Measurements from ENCODE around the gene REXO4.
"Not testable (repeated sequence)": the region's sequence is repeated elsewhere in the genome, so short reads cannot be mapped to it uniquely, and the experiment has no call there.

The REXO4 gene

DNA sequence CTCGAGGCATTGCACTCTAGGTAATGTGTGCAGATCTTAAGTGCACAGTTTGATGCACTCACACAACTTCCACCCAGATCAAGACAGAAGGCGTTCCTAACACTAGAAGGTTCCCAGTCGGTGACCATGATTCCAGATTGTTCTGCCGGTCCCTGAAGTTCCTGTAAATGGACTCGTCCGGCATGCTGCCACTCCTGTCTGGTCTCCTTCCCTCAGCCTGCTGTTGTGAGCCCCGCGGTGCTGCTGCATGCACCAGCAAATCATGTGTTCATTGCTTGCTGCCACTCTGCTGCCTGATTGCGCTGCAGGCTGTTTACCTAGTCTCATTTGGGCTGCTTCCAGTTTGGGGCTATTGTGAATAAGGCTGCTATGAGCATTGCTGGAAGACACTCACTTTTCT, 30.1 kb downstream of the REXO4 start:
- no peak for DNase-seq (ENCODE audit: low read depth)

DNA sequence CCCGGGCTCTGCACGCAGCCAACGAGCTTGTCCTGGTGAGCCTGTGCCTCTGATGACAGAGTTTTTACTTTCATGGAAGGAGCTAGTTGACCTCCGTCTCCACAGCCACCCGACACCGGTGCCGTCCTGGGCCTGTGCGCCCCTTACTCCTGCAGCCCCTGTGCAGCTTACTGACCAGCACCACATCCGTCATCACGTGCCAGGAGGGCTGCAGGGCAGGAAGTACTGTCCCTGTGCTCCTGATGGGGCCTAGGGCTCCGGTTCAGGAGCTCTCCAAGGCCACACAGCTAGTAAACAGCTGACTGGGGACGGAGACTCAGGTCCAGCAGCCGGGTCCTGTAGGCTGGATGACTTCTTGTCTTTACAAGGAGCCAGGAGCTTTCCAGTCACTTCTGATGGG, 31.5 kb downstream of the REXO4 start:
- DNase-seq (ENCODE audit: low read depth) = no peak

DNA sequence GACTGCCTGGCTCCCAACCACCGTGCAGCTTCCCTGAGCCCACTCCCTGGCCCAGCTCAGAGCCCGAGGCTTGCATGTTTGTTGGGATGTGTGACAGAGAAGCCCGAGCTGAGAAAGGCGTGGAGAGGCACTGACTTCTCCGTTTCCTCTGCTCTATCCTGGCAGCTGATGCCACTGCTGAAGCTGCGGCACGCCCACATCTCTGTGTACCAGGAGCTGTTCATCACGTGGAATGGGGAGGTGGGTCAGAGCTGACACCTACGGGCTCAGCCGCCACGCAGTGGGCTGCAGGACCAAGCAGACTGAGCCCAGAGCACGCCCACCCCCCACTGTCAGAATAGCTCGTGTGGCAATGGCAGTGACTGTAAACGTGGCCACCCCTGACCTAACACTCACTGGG, 32.4 kb downstream of the REXO4 start:
- no peak for DNase-seq (ENCODE audit: low read depth)

DNA sequence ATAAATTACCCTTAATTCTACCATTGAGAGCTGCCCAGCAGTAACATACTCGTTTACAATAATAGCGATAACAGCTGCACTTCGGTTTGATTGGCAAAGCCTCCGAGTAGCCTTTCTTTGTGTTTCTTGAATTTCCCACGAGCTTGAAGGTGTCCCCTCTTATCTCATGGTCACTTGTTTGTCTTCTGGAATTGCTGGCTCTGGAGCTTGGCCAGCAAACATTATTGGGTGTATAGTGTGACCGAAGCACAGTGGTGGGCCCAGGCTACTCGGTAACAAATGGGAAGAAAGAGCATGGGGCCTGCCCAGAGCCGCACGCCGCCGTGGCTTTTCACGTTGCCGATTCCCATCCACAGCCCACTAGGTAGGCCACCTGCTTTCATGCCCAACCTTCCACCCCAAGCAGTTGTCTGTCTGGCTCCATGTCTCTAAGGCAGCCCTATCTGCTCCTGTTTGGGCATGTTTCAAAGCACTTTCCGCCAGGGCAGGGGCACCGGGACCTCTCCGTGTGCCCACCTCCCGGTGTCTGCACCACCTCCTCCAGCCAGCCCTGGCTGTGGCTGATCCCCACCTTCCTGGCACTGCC, 33.0 kb downstream of the REXO4 start:
- no peak for DNase-seq (ENCODE audit: low read depth)

DNA sequence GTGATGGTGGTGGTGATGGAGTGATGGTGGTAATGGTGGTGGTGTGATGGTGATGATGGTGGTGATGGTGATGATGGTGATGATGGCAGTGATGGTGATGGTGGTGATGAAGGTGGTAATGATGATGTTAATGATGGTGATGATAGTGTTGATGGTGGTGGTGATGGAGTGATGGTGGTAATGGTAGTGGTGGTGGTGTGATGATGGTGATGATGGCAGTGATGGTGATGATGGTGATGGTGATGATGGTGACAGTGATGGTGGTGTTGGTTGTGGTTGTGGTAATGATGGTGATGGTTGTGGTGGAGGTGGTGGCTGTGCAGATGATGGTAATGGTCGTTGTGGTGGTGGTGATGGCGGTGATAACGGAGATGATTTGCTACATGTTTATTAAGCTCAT, 34.4 kb downstream of the REXO4 start:
- DNase-seq (ENCODE audit: low read depth) = no peak

DNA sequence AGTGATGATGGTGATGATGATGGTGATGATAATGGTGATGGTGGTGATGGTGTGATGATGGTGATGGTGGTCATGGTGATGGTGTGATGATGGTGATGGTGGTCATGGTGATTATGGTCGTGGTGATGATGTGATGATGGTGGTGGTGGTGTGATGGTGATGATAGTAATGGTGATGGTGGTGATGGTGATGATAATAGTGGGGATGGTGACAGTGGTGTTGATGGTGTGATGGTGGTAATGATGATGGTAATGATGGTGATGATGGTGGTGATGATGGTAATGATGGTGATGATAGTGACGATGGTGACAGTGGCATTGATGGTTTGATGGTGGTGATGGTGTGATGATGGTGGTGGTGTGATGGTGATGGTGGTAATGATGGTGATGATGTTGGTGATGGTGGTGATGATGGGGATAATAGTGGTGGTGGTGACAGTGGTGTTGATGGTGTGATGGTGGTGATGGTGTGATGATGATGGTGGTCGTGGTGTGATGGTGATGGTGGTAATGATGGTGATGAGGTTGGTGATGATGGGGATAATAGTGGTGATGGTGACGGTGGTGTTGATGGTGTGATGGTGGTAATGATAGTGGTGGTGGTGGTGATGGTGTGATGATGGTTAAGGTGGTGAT, 35.2 kb downstream of the REXO4 start:
- no peak for DNase-seq (ENCODE audit: low read depth)

DNA sequence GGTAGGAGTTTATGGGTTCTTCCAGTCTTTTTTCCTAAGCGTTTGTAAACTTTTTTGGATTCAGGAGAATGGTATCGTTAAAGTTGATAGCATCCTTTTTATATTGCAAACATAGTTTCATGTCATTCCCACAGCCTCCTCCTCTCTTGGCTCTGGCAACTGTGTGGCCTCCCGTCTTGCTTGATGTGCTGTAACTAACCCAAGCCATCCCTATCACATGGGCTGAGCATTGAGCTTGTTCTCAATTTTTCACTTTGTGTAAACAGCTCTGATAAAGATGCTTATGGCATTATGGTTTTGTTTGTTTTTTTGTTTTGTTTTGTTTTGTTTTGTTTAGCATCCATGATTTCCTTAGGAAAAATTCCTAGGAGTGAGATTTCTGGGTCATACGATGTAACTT, 37.1 kb downstream of the REXO4 start:
- DNase-seq (ENCODE audit: low read depth) = no peak

DNA sequence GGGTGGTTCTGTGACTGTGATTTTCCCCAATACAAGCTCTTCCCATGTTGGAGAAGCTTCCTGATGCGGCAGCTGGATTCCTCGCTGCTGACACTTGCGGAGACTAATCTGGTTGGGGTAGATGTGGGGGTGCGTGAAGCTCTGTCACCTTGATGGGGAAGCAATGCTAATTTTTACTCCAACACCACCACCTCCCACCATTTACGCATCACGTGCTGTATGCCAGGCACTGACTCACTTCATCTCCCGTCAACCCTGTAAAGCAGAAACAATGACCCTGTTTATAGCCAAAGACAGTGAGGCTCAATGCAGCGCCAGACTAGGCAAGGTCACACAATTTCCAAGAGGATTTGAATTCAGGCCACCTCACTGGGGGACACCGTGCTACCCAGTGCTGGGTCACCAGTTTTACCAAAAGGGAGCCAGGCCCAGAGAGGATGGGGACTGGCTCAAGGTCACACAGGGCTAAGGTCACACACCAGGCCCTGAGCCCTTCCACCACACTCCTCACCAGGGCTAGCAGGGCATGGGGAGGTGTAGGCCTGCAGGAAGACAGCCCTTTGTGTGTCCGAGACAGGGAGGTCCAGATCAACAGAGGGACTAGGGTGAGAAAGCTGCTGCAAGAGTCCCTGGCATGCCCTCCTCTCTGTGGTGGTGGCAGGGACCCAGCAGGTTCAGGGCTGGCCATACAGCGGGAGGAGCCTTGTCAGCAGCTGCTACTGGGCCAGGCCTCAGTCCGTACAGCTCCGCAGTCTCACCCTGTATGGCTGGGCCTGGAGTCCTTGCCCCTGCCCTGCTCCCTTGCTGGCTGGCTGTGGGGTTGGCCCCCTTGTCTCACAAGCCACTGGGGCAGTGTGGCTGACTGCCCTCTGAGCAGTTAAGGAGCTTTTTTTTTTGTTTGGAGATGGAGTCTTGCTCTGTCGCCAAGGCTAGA, 38.4 kb downstream of the REXO4 start:
- DNase-seq (ENCODE audit: low read depth) = no peak

DNA sequence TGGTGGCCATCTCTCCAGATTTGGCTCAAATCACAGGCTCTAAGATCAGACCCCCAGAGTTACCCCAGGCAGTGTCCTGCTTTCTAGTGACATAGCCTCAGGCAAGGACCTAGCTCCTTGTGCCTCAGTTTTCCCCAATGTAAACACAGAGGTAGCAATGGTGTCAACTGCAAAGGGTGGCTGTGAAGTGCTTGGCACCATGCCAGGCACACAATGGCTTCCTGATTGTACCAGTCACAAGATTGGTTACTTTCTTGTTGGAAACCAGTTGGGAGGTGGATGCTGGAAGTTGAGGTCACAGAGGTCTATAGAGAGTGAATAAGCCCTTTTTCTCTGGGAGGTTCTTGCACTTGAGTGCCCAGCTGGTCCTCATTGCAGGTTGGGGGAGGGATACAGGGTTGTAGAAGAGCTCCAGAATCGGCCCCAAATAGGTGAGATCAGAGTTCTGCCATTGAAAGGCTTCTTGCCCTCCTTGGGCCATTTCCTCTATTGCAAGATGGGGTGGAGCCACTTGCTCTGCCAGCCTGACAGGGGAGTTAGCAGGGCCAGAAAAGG, 39.3 kb downstream of the REXO4 start:
- DNase-seq (ENCODE audit: low read depth) = no peak

DNA sequence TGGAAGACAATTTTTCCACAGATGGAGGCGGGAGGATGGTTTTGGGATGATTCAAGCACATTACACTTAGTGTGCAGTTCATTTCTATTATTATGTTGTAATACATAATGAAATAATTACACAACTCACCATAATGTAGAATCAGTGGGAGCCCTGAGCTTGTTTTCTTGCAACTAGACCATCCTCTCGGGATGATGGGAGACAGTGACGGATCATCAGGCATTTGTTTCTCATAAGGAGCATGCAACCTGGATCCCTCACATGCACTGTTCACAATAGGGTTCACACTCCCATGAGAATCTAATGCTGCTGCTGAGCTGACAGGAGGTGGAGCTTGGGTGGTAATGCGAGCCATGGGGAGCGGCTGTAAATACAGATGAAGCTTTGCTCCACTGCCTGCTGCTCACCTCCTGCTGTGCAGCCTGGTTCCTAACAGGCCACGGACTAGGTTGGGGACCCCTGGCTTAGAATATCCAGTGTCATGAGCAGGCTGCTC, 40.0 kb downstream of the REXO4 start:
- no peak for DNase-seq (ENCODE audit: low read depth)

DNA sequence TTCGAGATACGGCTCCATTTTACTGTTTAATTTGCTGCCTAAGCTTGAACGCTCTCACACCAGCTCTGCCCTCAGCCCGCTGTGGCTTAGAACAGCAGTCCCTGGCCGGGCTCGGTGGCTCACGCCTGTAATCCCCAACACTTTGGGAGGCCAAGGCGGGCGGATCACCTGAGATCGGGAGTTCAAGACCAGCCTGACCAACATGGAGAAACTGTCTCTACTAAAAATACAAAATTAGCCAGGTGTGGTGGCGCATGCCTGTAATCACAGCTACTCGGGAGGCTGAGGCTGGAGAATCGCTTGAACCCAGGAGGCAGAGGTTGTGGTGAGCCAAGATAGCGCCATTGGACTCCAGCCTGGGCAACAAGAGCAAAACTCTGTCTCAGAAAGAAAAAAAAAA, 40.5 kb downstream of the REXO4 start:
- DNase-seq (ENCODE audit: low read depth) = not testable (repeated sequence)

DNA sequence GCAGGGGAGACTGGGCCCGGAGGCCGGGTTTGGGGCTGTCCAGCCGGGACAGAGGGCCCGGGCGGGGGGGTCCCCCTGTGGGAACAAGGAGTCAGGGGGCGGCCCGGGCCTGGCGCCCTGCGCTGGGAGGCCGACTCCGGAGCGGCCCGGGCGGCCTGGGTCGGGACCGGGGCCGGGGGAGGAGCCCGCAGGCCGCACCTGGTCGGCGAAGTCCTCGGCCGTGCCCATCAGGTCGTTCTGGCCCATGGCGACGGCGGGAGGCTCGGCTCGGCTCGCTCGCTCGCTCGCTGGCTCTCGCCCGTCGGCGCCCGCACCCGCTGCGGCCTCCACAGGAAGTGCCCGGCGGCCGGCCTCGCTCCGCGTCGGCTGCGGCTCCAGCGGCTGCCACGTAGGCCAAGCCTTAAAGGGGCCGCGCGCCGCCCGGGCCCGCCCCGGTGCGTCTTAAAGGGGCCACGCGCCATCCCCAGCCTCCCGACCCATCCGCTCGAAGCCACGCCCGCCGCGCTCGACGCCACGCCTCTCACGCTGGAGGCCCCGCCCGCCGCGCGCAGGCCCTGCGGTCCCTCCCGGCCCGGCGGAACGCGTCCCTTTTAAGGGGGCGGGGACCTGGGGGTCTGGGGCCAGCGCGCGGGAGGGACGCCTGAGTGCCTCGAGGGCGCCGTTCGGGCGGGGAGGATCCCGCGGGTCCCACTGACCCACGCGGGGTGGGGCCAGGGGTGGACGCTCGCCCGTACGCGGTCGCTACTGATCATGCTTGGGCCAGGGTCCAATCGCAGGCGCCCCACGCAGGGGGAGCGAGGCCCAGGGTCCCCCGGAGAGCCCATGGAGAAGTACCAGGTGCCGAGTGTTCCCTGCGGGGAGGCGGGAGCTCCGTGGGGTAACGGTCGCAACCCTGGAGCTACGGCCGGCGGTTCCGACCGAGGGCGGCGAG, 41.8 kb downstream of the REXO4 start, which contains the start of the genes STKLD1 and SURF4:
Gene STKLD1 (plus strand): TSS at position 643 of the 931 bp plus-strand sequence. CDS start 108 bp downstream, at position 751.
Gene SURF4 (minus strand): TSS at position 337 of the 931 bp plus-strand sequence. CDS start 91 bp downstream, at position 246.
- peak; percentile 95 for DNase-seq (ENCODE audit: low read depth)

DNA sequence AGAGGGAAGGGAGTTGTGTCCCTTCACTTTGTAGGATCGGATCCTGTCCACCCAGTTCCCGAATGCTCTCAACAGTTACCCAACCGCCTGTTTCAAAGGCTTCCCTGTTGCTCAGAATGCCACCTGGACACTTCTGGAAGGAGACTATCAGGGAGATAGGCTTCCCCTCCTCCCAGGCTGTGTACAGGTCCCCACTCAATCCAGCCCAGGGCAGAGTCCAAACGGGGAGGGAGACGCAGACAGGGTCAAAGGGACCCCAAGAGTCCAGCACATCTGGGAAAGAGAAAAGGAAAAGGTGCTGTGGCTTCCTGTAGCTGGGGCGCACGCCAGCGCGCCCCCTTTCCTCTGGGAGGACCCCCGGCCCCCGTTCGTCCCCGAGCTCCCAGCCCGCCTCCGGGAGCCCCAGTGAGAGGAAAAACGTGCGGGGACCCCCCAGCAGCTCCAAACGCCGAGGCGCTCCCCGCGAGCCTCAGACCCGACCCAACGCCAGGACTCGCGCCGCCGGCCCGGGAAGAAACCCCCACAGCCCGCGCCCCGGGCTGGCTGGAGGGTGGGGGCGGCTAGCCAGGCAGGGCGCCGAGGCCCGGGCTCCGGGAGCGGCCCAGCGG, 42.6 kb downstream of the REXO4 start:
- DNase-seq (ENCODE audit: low read depth) = no peak

DNA sequence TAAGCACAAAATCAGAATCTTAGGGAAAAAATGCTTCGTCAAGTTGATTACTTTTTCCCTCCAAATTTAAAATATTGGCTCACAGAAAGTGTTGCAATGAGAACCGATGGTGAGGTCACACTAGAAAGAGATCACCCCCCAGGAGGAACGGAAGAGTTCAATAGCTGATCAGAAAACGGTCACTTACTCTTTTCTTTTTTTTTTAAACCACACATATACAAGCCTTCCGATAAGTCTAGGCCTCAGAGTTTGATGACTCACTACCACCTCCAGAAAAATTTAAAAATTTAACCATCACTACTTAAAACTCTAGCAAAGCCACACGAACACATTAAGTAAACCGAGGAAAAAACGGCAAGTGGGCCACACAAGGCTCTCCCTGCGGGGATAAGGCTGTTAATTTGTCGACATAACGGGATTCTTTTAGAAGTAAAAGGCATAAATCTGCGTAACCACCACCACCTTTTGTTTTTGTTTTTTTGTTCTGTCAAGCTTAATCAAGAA, 43.1 kb downstream of the REXO4 start:
- DNase-seq (ENCODE audit: low read depth) = no peak

DNA sequence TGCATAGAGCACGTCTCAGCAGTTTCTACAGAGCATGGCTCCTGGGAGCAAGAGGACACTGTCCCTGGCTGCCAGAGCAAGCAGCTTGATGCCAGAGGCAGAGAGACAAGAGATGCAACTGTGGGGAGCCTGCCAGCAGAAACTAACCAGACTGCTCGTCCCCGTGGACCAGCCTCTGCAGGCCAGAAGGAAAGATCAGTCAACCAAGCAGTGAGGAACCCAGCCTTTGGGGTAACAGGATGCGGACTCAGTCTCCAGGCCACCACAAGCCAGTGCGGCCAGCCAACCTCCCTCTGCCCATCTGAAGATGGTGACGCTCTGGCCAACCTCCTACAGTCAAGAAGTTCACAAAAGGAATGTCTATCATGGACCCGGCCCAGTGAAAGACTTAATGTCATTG, 45.7 kb downstream of the REXO4 start:
- DNase-seq (ENCODE audit: low read depth) = no peak

DNA sequence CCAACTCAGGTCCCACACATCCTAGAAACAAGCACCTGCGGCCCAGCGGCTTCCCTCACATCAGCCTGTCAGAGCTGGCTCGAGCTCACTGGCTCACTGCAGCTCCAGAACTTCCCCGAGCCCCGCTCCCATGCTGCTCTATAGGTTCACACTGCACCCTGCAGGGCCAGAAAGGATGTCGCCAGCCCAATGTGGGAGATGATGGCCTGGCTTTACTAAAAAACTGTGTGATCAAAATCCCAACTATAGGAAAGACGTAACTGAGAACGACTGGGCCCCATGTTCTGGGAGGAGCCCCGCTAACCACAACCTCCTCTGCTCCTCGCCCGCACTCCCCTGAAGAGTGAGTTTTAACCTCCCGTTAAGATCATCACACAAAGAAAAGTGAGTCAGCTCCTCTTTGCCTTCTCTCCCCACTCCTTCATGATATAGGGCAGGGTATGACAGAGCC, 46.5 kb downstream of the REXO4 start:
- peak; percentile 57 for DNase-seq (ENCODE audit: low read depth)

DNA sequence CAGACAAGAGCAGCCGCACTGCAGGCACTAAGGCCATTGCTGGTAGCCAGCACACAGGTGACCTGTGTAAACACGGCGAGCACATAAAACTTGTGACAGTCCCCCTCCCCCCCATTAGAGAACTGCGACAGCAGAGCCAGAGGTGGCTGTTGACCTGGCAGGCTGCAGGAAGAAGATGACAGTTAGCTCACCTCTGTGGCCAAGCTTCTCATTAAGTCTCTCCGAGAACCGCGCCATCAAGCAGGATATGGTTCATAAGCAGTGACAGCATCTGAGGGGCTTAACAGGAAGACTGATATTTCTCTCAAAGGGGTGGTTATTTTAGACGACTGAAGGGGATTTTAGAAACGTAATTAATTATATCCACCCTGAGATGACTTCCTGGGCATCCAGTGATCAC, 47.1 kb downstream of the REXO4 start:
- no peak for DNase-seq (ENCODE audit: low read depth)

DNA sequence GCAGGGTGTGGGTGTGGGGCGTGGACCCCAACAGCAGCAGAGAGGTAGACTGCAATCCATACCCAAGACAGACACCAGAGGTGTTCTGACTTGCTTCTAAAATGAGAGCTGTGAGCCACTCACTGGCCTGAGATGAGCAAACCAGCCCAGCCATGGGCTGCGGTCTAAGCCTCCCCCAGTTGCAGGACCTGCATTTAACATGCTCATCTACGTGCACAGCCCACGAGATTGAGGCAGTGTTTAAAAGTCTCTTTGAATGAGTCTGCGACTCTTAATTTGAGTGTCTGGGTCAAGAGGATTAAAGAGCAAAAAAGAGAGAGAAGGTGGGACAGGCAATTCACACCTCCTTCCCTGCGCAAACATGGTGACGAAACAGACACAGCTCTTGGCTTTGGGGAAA, 47.9 kb downstream of the REXO4 start:
- DNase-seq (ENCODE audit: low read depth) = no peak

DNA sequence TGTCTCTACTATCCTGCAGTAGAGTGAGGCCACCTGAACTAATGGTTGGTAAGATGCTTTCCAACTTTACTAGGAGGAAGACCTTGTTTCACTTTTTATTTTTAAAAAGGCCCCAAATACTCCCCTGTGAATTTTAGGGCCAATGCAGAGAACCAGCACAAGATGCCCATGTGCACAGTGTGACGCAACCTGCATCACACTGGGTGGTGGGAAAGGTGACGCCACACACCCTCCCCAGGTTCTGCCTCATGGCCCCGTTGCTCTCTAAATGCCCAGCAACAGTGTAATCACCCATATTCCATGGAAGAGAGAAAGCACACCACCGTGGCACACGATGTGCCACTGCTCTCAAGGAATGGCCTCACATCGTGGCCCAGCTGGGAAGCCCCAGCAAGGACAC, 48.4 kb downstream of the REXO4 start:
- no peak for DNase-seq (ENCODE audit: low read depth)

DNA sequence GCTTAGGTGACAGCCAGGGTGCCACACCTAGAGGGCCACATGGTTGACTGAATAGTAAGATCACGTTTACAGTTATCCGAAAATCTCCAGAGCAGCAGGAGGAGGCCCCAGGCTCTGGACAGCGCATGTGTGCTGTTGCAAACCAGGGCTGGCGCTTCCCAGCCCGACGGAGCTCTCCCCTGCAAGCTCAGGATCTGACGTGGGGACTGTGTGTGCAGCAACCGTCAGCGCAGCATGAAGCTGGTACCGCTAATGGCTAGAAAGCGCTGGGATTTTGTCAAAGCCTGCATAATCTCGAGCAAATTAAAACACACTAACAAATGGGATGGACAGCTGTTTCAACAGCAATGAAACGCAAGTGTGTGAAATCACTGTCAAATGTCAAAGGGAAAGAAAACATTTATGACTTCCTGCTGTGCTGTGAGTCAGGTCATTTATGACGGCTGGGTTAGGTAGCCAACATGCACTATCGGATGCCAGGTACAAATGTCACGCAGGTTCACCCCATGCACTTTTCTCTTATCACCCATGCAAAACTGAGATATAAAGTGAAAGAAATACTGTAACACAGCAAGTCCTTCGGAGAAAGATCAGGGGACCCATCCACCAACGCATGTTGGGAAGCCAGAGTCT, 49.4 kb downstream of the REXO4 start:
- no peak for DNase-seq (ENCODE audit: low read depth)
